GM12891 (cell line): ENCODE measurements around the gene PPIF. TPM values are rescaled to one million over a fixed set of nuclear protein-coding genes. Genes with fewer than 3 reads are reported as not detected.
A peak's percentile ranks its signal among the peaks of the same experiment; 100 is the strongest.

Source experiments
- DNase-seq: peaks from one replicate; pipeline ENCODE4 v3.0.0; 2011; ENCODE audit warnings: low spot score; ENCODE audit not compliant: insufficient read length
- FAIRE-seq: peaks from 2 replicates; lab custom pipeline; 2011; peaks lifted over from hg19 to GRCh38; lab: Jason Lieb, UNC
- PAX5 ChIP-seq: IDR thresholded peaks from 2 replicates; pipeline ENCODE4 v1.6.1; 2011; ENCODE audit warnings: low read length, moderate library complexity, mild to moderate bottlenecking; ENCODE audit not compliant: insufficient read depth, severe bottlenecking
- POLR2A ChIP-seq: IDR thresholded peaks from 2 replicates; pipeline ENCODE4 v1.6.1; 2011; ENCODE audit warnings: low read depth, low read length, control low read depth
- POLR2AphosphoS5 ChIP-seq: IDR thresholded peaks from 2 replicates; pipeline ENCODE4 v1.6.1; 2011; ENCODE audit warnings: low read depth, low read length, control low read depth
- POU2F2 ChIP-seq: IDR thresholded peaks from 2 replicates; pipeline ENCODE4 v1.6.1; 2011; ENCODE audit warnings: low read depth, mild to moderate bottlenecking, control low read depth, low read length, moderate library complexity
- SPI1 ChIP-seq: IDR thresholded peaks from 2 replicates; pipeline ENCODE4 v1.6.1; 2011; ENCODE audit warnings: low read depth, low read length, control low read depth
- TAF1 ChIP-seq: IDR thresholded peaks from 2 replicates; pipeline ENCODE4 v1.6.1; 2011; ENCODE audit warnings: low read depth, low read length, control low read depth
- polyA plus RNA-seq: library from polyadenylated mRNA; unstranded; fragments of >200 nt; gene quantifications from one replicate; pipeline ENCODE4 v1.2.1, GENCODE V29; 2012; ENCODE audit warnings: low read depth, missing spikeins, inconsistent platforms; ENCODE audit not compliant: missing spikeins

The PPIF gene
- 73.2 TPM for polyA plus RNA-seq

DNA sequence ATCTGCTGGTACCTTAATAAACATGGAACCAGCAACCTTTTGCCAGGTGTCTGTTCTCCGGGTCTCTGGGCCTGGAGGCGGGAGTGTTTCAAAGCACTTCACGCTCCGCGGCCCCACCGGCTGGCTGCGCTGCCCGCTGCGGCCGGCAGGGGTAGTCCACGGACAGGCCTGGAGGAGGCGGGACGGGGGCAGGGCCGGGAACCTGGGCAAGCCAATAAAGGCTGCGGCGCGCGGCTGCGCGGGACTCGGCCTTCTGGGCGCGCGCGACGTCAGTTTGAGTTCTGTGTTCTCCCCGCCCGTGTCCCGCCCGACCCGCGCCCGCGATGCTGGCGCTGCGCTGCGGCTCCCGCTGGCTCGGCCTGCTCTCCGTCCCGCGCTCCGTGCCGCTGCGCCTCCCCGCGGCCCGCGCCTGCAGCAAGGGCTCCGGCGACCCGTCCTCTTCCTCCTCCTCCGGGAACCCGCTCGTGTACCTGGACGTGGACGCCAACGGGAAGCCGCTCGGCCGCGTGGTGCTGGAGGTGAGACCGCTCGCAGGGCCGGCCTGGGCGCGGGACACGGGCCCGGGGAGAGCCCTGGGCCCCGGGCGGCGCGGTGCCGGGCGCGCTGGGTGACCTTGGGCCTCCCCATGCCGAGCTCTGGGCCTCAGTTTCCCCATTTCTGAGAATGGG lies at the start of gene PPIF:
PPIF (plus strand) TSS at position 244 of the 668 bp plus-strand sequence; CDS start at position 324, 80 bp downstream.
- FAIRE-seq (peak; percentile 76), DNase-seq (peak; percentile 92)
- TF ChIP-seq POLR2A (peak; percentile 90), POLR2AphosphoS5 (peak; percentile 87), TAF1 (peak; percentile 78), SPI1 (no peak), POU2F2 (peak; percentile 76), PAX5 (peak; percentile 96)

DNA sequence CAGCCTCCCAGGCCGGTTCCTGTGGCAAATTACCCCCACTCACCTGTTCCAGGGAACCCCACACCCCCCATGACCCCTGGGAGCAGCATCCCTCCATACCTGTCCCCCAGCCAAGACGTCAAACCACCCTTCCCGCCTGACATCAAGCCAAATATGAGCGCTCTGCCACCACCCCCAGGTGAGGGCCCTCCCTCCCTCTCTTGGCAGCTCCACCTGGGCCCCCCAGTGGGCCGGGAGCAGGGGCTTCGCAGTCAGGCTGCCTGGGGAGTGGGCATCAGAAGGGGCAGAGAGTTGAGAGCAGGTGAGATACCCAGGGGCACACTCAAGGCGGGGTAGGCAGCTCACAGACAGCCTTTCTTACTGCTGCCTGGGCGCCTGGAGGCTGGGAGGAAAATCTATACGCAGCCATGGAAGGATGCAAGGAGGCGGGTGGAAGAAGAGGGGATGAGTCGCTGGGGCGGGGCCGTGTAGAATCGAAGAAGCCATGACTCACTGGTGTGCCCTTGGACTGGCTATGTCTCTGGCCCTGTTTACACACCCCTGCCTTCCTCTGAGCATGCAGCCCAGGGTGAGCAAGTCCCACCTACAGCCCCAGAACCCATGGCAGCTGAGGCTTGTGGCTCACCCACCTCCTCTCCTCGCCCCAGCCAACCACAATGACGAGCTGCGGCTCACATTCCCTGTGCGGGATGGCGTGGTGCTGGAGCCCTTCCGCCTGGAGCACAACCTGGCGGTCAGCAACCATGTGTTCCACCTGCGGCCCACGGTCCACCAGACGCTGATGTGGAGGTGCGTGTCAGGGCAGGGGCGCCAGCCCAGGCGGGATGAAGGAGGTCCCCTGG lies 48.6 kb upstream of the PPIF start:
- FAIRE-seq (no peak), DNase-seq (no peak)
- TF ChIP-seq POLR2AphosphoS5: no peak

DNA sequence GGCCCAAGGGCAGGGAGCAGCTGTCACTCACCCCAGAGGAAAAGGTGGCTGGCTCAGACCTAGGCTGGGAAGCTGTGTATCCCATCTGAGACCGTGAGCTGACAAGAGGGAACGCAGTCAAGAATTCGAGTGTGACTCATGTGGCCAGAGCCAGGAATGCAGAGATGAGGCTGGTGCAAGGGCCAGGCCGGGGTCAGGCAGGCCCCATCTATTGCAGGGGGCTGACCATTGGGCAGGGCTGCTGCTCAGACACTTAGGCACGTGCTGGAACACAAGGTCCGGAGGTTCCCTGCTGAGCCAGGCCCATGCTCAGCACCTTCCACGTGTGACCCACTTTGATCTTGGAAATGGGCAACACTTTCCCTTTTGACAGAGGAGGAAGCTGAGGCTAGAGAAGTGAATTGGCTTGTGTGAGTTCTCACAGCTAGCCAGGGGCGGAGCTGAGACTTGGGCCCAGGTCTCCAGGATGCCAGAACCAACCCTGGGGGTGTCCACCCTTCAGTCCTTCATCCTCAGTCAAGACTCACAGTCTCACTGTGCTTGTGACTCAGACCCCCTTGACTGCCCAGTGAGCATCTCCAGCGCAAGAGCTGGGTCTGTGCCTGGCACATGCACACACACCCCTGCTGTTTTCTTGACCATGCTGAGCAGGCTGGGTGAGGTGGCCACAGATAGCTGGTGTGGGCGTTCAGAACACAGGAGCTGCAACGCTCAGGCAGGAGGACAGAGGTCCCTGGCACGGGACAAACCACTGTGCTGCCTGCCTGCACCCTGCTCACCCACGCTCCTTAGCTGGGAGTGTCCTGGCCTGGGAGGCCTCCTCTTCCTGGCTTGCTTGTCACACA lies 47.6 kb upstream of the PPIF start:
- FAIRE-seq (no peak), DNase-seq (no peak)
- TF ChIP-seq POLR2A (no peak), POU2F2 (no peak), TAF1 (no peak), POLR2AphosphoS5 (no peak), PAX5 (no peak), SPI1 (no peak)

DNA sequence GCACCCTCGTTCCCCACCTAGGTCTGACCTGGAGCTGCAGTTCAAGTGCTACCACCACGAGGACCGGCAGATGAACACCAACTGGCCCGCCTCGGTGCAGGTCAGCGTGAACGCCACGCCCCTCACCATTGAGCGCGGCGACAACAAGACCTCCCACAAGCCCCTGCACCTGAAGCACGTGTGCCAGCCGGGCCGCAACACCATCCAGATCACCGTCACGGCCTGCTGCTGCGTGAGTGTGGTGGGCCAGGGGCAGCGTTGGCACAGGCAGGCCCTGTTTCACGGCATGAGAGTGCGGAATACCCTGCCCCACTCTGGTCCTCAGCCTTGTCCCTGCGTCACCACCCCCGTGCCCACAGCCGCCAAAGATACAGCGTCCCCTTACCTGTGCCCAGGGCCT lies 46.6 kb upstream of the PPIF start:
- FAIRE-seq (no peak), DNase-seq (no peak)
- TF ChIP-seq POU2F2 (no peak), POLR2A (no peak), TAF1 (no peak), PAX5 (no peak), POLR2AphosphoS5 (no peak), SPI1 (no peak)

DNA sequence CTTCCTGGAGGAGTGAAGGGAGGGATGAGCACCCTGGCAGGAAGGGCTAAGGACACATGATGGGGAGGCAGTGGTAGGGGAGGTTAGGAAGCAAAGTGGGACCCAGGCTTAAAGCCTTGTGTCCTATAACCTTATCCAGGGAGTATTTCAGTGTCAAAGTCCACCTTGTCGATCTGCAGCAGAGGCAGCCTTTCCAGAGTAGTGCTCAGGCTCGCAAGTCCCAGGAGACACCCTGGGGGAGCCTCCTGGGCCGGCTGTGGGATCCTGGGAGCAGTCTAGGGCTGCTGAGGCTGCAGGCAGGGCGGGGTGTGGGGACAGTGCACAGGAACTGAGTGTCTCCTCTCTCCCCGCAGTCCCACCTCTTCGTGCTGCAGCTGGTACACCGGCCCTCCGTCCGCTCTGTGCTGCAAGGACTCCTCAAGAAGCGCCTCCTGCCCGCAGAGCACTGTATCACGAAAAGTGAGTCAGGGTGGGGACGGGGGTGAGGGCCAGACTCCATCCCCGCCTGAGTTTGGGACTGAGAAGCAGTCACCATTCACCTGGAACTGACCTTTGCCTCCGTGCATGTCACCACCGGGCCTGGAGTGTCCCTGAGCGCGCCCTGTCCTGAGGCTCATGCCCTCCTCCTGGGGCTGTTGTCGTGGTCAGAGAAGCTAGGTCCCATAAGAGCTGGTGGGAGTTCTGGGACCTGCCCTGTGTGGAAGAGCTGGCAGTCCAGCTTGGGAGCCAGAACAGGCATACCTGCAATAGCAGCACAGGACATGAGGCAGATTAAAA lies 45.3 kb upstream of the PPIF start:
- FAIRE-seq (no peak), DNase-seq (no peak)
- TF ChIP-seq SPI1 (no peak), POLR2AphosphoS5 (no peak), POLR2A (no peak), TAF1 (no peak), POU2F2 (no peak), PAX5 (no peak)

DNA sequence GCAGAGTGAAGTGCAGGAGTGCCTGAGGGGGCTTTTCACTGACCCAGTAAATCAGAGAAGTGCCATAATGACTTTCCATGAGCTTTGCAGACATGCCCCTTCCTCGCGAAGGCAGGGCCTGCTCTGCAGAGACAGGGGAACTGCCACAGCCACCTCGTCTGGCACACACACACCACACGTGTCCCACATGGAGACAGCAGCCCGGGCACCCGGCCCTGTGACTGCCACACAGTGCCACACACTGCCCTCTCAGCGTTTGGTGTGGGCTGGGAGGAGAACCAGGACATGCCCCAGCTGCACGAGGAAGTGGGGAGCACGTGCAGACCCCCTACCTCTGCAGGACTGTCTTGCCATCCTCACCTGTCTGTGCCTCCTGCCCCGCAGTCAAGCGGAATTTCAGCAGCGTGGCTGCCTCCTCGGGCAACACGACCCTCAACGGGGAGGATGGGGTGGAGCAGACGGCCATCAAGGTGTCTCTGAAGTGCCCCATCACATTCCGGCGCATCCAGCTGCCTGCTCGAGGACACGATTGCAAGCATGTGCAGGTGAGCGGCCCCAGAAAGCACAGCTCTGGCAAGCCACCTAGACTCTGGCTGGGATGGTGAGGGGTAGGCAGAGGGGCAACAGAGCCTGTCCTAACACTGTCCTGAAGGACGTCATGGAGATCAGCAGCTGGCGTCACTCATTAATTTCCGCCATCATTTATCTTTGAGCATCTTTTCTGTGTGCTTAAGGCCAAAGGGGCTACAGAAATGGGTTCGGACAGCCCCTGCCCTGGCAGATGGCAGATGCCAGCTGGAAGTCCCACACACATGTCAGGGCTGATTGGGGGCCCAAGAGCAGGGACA lies 43.4 kb upstream of the PPIF start:
- TF ChIP-seq TAF1: no peak
- no peak for TF ChIP-seq PAX5
- TF ChIP-seq SPI1: no peak
- TF ChIP-seq POLR2A: no peak
- no peak for TF ChIP-seq POU2F2
- TF ChIP-seq POLR2AphosphoS5: no peak
- DNase-seq (no peak), FAIRE-seq (no peak)

DNA sequence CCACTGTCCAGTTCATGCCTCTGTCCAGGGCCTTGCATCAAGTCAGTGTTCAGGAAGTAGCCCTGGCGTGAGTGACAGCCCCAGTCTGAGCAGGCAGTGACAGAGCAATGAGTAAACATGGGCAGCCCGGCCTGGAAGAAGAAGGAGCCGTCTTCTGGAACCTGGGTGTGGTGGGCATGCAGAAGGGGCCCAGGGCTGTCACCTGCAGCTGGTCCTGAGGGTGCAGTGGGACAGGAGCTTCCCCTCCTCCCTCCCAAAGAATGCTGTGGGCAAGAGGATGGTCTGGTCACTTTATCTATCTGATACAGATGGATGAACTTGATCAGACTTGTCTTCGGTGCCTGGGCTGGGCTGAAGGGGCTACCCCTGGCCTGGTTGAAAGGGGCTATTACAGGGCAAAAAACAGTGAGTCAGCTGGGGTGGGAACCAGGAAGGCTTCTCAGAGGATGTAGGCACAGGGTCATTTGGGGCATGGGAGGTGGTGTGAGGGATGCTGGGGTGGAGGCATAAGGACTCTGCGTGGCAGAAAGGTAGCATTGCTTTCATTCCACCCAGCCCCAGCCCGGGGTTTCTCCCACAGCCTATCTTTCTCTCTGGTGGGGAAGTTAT lies 42.7 kb upstream of the PPIF start:
- DNase-seq (no peak), FAIRE-seq (no peak)
- TF ChIP-seq PAX5: no peak
- TF ChIP-seq POLR2A: no peak
- TF ChIP-seq SPI1: no peak
- TF ChIP-seq TAF1: no peak
- no peak for TF ChIP-seq POU2F2
- TF ChIP-seq POLR2AphosphoS5: no peak

DNA sequence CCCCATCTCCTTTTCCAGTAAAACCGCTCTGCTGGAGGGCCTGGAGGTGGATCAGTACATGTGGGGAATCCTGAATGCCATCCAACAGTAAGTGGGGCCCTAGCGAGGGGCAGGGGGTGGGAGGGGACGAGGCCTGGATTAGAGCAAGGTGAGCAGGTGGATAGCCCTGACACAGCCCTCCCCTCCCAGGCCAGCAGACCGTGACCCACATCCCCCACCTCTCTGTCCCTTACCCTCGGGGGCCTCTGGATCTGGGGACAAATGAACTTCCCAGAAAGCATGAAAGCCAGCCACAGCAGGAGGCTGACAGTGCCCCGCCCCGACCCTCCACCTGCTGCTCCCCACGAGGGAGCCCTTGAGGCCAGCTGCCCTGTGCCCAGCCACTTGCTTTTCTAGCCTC lies 41.8 kb upstream of the PPIF start:
- FAIRE-seq (no peak), DNase-seq (no peak)
- TF ChIP-seq PAX5 (no peak), SPI1 (no peak), TAF1 (no peak), POU2F2 (no peak), POLR2A (no peak), POLR2AphosphoS5 (no peak)
